Spleen (tissue), 7 donors: ENCODE data around the gene MAST4.

ENCODE experiments used
- CTCF ChIP-seq, 11 experiments: fragments of 200-600 bp in 7 of 11; fragments of 450-650 bp in 4 of 11; sonication (generic) in 4 of 11; IDR thresholded peaks in 8 of 11; conservative IDR thresholded peaks in 3 of 11; 1 replicate in 7 of 11; 2 replicates in 4 of 11; pipeline versions ENCODE4 v1.4.0 to v1.8.0; 2016 to 2021; ENCODE audit warnings: antibody characterized with exemption in 11 of 11, inconsistent platforms in 4 of 11, mild to moderate bottlenecking in 1 of 11
- POLR2A ChIP-seq, 3 donors: fragments of 450-650 bp; IDR thresholded peaks; one replicate each; pipeline ENCODE4 v1.5.1; 2017; ENCODE audit warnings: antibody characterized with exemption in 3 of 3, mild to moderate bottlenecking in 1 of 3
- POLR2AphosphoS5 ChIP-seq, 3 donors: sonication (generic); formaldehyde crosslinking; IDR thresholded peaks; one replicate each; pipeline ENCODE4 v1.5.1; 2017; ENCODE audit warnings: antibody characterized with exemption in 3 of 3
- donor health status: DM: no; HTN: no; CAD: no; lungs with moderate emphysema.
- donor health status: DM: no; HTN: no; CAD: no.
- donor health status: DM: no; HTN: no; CAD: no.

DNA sequence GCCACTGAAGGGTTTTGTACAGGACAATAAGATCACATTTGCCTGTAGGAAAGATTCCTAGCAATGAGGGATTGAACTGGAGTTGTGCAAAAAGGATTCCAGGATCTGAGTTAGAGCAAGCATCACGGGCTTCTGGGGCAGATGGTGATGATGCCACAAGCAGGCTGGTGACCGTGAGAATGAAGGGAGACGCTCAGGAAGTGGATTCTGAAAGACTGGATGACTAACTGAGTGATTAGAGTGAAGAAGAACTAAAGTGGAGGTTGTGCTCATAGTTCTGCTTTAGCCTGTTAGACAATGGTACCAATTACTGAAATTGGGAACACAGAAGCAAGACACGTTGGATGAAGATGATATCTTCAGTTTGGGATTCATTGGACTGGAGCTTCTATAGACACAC is 432.2 kb downstream of the MAST4 start:
- no peak for TF ChIP-seq CTCF (IDR thresholded peaks at IDR 0.05 in 8 of 11, conservative IDR thresholded peaks at IDR 0.05 in 3 of 11)
- TF ChIP-seq POLR2A (IDR thresholded peaks at IDR 0.05), result no peak
- TF ChIP-seq POLR2AphosphoS5 (IDR thresholded peaks at IDR 0.05), result no peak
